Measurements from ENCODE around the gene ADGRB3. TPM values are rescaled to one million over a fixed set of nuclear protein-coding genes. Genes with fewer than 3 reads are reported as not detected.

ADGRB3 gene
- total and polyA plus RNA-seq, 4 donors = 0.21 to 2.3 (median 0.48) TPM

- Histone ChIP-seq H3K27me3 (ENCODE audit: control insufficient read depth in 4 of 4, insufficient read depth in 4 of 4, low read length in 3 of 4) (no peaks in the 10 kb centered on the region), H3K4me3 (ENCODE audit: low read depth in 1 of 3, low read length in 3 of 3) (no peak overlapping the region), H3K27ac (ENCODE audit: low read depth in 1 of 2, low read length in 2 of 2) (no peak overlapping the region), H3K36me3 (ENCODE audit: control insufficient read depth in 4 of 4, insufficient read depth in 3 of 4, low read depth in 1 of 4, low read length in 3 of 4) (no peaks in the 10 kb centered on the region), H3K4me1 (ENCODE audit: control insufficient read depth in 4 of 4, insufficient read depth in 4 of 4, low read length in 3 of 4) (no peaks in the 10 kb centered on the region), H3K9ac (ENCODE audit: low read depth in 1 of 2, low read length in 2 of 2) (no peak overlapping the region), H3K9me3 (ENCODE audit: control insufficient read depth in 4 of 4, low read length in 3 of 4) (no peaks in the 10 kb centered on the region)
- 74% methylated on average over 2 of the region's 2 CpGs for WGBS
- TF ChIP-seq YY1 (IDR thresholded peaks at IDR 0.05) (no peak), GABPA (IDR thresholded peaks at IDR 0.05 in 1 of 2, conservative IDR thresholded peaks at IDR 0.05 in 1 of 2) (no peak), TAF1 (conservative IDR thresholded peaks at IDR 0.05) (no peak)
- no peak for DNase-seq (ENCODE audit: low spot score)
These were observed 451.6 kb downstream of the ADGRB3 start for GRCh38 chr6:69086689-69087088.

- 44% methylated on average over 1 of the region's 1 CpG for WGBS
- DNase-seq (ENCODE audit: low spot score) = no peak
- Histone ChIP-seq H3K27me3 (ENCODE audit: control insufficient read depth in 4 of 4, insufficient read depth in 4 of 4, low read length in 3 of 4) (no peaks in the 10 kb centered on the region), H3K36me3 (ENCODE audit: control insufficient read depth in 4 of 4, insufficient read depth in 3 of 4, low read depth in 1 of 4, low read length in 3 of 4) (no peaks in the 10 kb centered on the region), H3K9me3 (ENCODE audit: control insufficient read depth in 4 of 4, low read length in 3 of 4) (no peaks in the 10 kb centered on the region), H3K27ac (ENCODE audit: low read depth in 1 of 2, low read length in 2 of 2) (no peak overlapping the region), H3K4me1 (ENCODE audit: control insufficient read depth in 4 of 4, insufficient read depth in 4 of 4, low read length in 3 of 4) (no peaks in the 10 kb centered on the region), H3K9ac (ENCODE audit: low read depth in 1 of 2, low read length in 2 of 2) (no peak overlapping the region), H3K4me3 (ENCODE audit: low read depth in 1 of 3, low read length in 3 of 3) (no peak overlapping the region)
- TF ChIP-seq FOXA1 (IDR thresholded peaks at IDR 0.05) (no peak), HNF4A (conservative IDR thresholded peaks at IDR 0.05) (no peak), HNF4G (IDR thresholded peaks at IDR 0.05) (no peak), ATF3 (IDR thresholded peaks at IDR 0.05) (no peak), EGR1 (IDR thresholded peaks at IDR 0.05; ENCODE audit: low read depth in 2 of 2) (no peak), NR2F2 (IDR thresholded peaks at IDR 0.05) (no peak), SP1 (IDR thresholded peaks at IDR 0.05) (no peak), YY1 (IDR thresholded peaks at IDR 0.05) (no peak), TAF1 (conservative IDR thresholded peaks at IDR 0.05) (no peak), GABPA (IDR thresholded peaks at IDR 0.05 in 1 of 2, conservative IDR thresholded peaks at IDR 0.05 in 1 of 2) (no peak), ZBTB33 (IDR thresholded peaks at IDR 0.05) (no peak), MAX (IDR thresholded peaks at IDR 0.05) (no peak), CTCF (IDR thresholded peaks at IDR 0.05; ENCODE audit: low read depth, low read length, missing input control) (no peak), FOXA2 (IDR thresholded peaks at IDR 0.05) (no peak), REST (IDR thresholded peaks at IDR 0.05) (no peak)
These were observed 454.5 kb downstream of the ADGRB3 start for GRCh38 chr6:69089539-69089938.
